ENCODE results near the gene MAP1B.
"Not testable (repeated sequence)": the region's sequence is repeated elsewhere in the genome, so short reads cannot be mapped to it uniquely, and the experiment has no call there.

MAP1B gene

DNA sequence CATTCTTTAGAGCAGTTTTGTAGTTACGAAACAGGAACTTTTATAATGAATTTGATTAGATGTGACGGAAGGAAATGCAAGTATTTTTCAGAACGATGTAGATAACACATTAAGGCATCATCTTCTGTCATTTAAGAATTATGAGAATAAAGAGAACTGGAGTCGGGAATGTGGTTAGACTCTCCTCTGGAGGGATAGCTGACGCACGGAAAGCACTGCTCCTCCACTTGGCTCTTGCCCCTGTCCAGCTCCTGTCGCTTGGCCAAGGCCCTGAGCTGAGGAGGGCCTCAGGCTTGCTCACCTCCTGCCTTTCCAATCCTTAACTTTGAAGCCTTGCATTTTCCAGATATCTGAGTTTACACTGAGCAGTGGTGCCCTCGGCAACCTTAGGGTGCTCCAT is 60.5 kb downstream of the MAP1B start:
- Histone ChIP-seq H3K27ac (ENCODE audit: insufficient read depth in 1 of 2, low read depth in 1 of 2, low read length in 2 of 2, poor library complexity in 1 of 2, severe bottlenecking in 2 of 2) (no peak overlapping the region), H3K36me3 (ENCODE audit: control insufficient read depth in 4 of 4, insufficient read depth in 4 of 4, low read length in 3 of 4) (no peaks in the 10 kb centered on the region), H3K4me1 (ENCODE audit: control extremely low read depth in 1 of 4, control insufficient read depth in 4 of 4, insufficient read depth in 4 of 4, low read length in 3 of 4) (peaks cover 0 to 2% (median 0%) of the 10 kb centered on the region in 4 experiments), H3K27me3 (replicated peaks in 2 of 5; ENCODE audit: control insufficient read depth in 4 of 5, insufficient read depth in 5 of 5, low read length in 4 of 5) (peaks cover 17 to 50% (median 23%) of the 10 kb centered on the region in 5 experiments), H3K4me3 (ENCODE audit: control insufficient read depth in 1 of 7, extremely low read depth in 1 of 7, insufficient read depth in 4 of 7, low read depth in 2 of 7, low read length in 6 of 7) (no peak overlapping the region), H3K9me3 (ENCODE audit: control extremely low read depth in 1 of 5, control insufficient read depth in 4 of 5, insufficient read depth in 2 of 5, low read depth in 1 of 5, low read length in 4 of 5) (no peaks in the 10 kb centered on the region)
- DNase-seq: no peak
- ChIA-PET POLR2A (no interaction called here), CTCF (no interaction called here)
- 91% methylated on average over 5 of the region's 8 CpGs for WGBS (ENCODE audit: insufficient coverage)

DNA sequence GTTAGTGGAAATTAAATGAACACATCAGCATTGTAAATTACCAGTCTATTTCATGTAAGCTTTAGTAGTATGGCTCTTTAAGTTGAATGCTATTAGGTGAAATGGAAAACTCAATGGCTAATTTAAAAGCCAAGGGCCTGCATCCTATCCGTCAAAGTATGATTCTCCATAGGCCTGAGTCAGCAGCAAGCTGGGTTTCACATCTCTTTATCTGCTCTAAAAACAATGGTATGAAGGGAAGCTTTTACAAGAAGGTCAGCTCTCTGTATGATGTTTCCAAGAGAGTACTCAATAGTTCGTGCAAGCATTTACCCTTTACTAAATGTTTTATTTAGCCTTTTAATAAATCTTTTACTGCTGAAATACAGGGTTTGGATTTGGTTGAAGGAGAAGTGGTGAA is 62.8 kb downstream of the MAP1B start:
- ChIA-PET POLR2A (no interaction called here), CTCF (interaction anchor here (1.0 to 1.5 kb wide), 2 partner anchors 9 to 31 kb away, joined by 3 to 5 read pairs; no protein-coding TSS in a partner anchor)
- no CpG with 5 or more reads among the region's 2 CpGs for WGBS (ENCODE audit: insufficient coverage)
- peaks cover 17 to 57% (median 22%) of the 10 kb centered on the region in 5 experiments for H3K27me3 ChIP-seq (replicated peaks in 2 of 5; ENCODE audit: control insufficient read depth in 4 of 5, insufficient read depth in 5 of 5, low read length in 4 of 5)
- H3K4me3 ChIP-seq (ENCODE audit: control insufficient read depth in 1 of 7, extremely low read depth in 1 of 7, insufficient read depth in 4 of 7, low read depth in 2 of 7, low read length in 6 of 7): no peak overlapping the region
- no peaks in the 10 kb centered on the region for H3K9me3 ChIP-seq (ENCODE audit: control extremely low read depth in 1 of 5, control insufficient read depth in 4 of 5, insufficient read depth in 2 of 5, low read depth in 1 of 5, low read length in 4 of 5)
- no peak overlapping the region for H3K27ac ChIP-seq (ENCODE audit: insufficient read depth in 1 of 2, low read depth in 1 of 2, low read length in 2 of 2, poor library complexity in 1 of 2, severe bottlenecking in 2 of 2)
- H3K4me1 ChIP-seq (ENCODE audit: control extremely low read depth in 1 of 4, control insufficient read depth in 4 of 4, insufficient read depth in 4 of 4, low read length in 3 of 4): peaks cover 0 to 2% (median 0%) of the 10 kb centered on the region in 4 experiments
- no peaks in the 10 kb centered on the region for H3K36me3 ChIP-seq (ENCODE audit: control insufficient read depth in 4 of 4, insufficient read depth in 4 of 4, low read length in 3 of 4)
- DNase-seq: no peak

DNA sequence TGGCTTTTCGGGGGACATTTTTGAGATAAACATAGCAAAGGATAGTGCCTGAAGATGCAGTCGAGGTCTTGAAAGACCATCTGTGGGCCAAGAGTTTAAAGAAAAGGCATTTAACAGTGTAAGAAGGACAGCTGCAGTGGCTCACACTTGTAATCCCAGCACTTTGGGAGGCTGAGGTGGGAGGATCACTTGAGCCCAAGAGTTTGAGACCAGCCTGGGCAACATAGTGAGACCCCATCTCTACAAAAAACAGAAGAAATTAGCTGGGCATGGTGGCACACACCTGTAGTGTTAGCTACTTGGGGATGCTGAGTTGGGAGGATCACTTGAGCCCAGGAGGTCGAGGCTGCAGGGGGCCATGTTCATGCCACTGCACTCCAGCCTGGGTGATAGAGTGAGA is 63.9 kb downstream of the MAP1B start:
- POLR2A ChIA-PET; H3K4me3 ChIP-seq (ENCODE audit: control insufficient read depth in 1 of 7, extremely low read depth in 1 of 7, insufficient read depth in 4 of 7, low read depth in 2 of 7, low read length in 6 of 7); H3K9me3 ChIP-seq (ENCODE audit: control extremely low read depth in 1 of 5, control insufficient read depth in 4 of 5, insufficient read depth in 2 of 5, low read depth in 1 of 5, low read length in 4 of 5); DNase-seq; H3K27ac ChIP-seq (ENCODE audit: insufficient read depth in 1 of 2, low read depth in 1 of 2, low read length in 2 of 2, poor library complexity in 1 of 2, severe bottlenecking in 2 of 2); H3K4me1 ChIP-seq (ENCODE audit: control extremely low read depth in 1 of 4, control insufficient read depth in 4 of 4, insufficient read depth in 4 of 4, low read length in 3 of 4); H3K36me3 ChIP-seq (ENCODE audit: control insufficient read depth in 4 of 4, insufficient read depth in 4 of 4, low read length in 3 of 4): not testable (repeated sequence)
- CTCF ChIA-PET: interaction anchor here (1.5 kb wide), 1 partner anchor 10 kb away, joined by 5 read pairs; no protein-coding TSS in a partner anchor
- H3K27me3 ChIP-seq (replicated peaks in 2 of 5; ENCODE audit: control insufficient read depth in 4 of 5, insufficient read depth in 5 of 5, low read length in 4 of 5): peaks cover 9 to 59% (median 22%) of the 10 kb centered on the region in 5 experiments
- WGBS (ENCODE audit: insufficient coverage): 100% methylated on average over 3 of the region's 3 CpGs

DNA sequence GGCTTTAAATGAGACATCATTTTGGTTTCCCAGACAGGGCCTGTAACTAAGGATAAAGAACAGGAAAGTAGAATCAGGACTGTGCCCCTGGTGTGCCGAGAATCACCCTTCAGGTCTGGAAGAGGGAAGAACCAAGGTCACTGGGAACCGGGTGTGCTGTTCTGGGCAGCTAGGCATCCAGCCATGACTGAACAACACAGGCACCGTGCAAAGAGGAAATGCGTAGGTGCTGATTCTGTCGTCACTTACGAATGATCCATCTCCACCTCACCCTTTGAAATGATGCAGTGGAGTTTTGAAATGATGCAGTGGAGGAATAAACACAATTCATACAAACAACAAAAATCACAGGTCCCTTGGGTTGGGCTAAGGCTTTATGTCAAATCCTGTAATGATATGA is 64.4 kb downstream of the MAP1B start:
- peaks cover 0 to 2% (median 0%) of the 10 kb centered on the region in 4 experiments for H3K4me1 ChIP-seq (ENCODE audit: control extremely low read depth in 1 of 4, control insufficient read depth in 4 of 4, insufficient read depth in 4 of 4, low read length in 3 of 4)

DNA sequence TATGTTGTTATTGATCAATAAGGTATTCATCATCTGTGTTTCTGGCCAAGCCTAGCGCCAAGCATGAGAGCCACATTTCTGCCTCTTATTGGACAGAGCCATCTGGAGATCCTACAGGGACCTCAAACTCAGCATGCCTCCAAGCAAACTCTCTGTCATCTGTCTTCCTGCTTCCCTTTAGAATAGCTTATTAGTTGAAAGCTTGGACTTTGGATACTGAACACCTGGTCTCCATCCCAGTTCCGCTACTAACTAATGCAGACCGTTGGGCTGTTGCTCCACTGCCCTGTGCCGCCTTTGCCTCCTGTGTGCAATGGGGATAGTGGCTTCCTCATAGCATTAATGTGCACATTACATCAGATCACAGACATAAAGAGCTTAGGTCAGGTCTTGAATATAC is 65.5 kb downstream of the MAP1B start:
- no peaks in the 10 kb centered on the region for H3K9me3 ChIP-seq (ENCODE audit: control extremely low read depth in 1 of 5, control insufficient read depth in 4 of 5, insufficient read depth in 2 of 5, low read depth in 1 of 5, low read length in 4 of 5)
- no peak overlapping the region for H3K27ac ChIP-seq (ENCODE audit: insufficient read depth in 1 of 2, low read depth in 1 of 2, low read length in 2 of 2, poor library complexity in 1 of 2, severe bottlenecking in 2 of 2)
- H3K27me3 ChIP-seq (replicated peaks in 2 of 5; ENCODE audit: control insufficient read depth in 4 of 5, insufficient read depth in 5 of 5, low read length in 4 of 5): peaks cover 6 to 62% (median 16%) of the 10 kb centered on the region in 5 experiments
- no peak overlapping the region for H3K4me3 ChIP-seq (ENCODE audit: control insufficient read depth in 1 of 7, extremely low read depth in 1 of 7, insufficient read depth in 4 of 7, low read depth in 2 of 7, low read length in 6 of 7)
- no peaks in the 10 kb centered on the region for H3K4me1 ChIP-seq (ENCODE audit: control extremely low read depth in 1 of 4, control insufficient read depth in 4 of 4, insufficient read depth in 4 of 4, low read length in 3 of 4)
- POLR2A ChIA-PET: no interaction called here
- CTCF ChIA-PET: no interaction called here
- no peak for DNase-seq
- H3K36me3 ChIP-seq (ENCODE audit: control insufficient read depth in 4 of 4, insufficient read depth in 4 of 4, low read length in 3 of 4): no peaks in the 10 kb centered on the region
- 97% methylated on average over 3 of the region's 4 CpGs for WGBS (ENCODE audit: insufficient coverage)

More for the DNA sequence above, 64.4 kb downstream of the MAP1B start:
- Histone ChIP-seq H3K36me3 (ENCODE audit: control insufficient read depth in 4 of 4, insufficient read depth in 4 of 4, low read length in 3 of 4) (no peaks in the 10 kb centered on the region), H3K27ac (ENCODE audit: insufficient read depth in 1 of 2, low read depth in 1 of 2, low read length in 2 of 2, poor library complexity in 1 of 2, severe bottlenecking in 2 of 2) (no peak overlapping the region), H3K27me3 (replicated peaks in 2 of 5; ENCODE audit: control insufficient read depth in 4 of 5, insufficient read depth in 5 of 5, low read length in 4 of 5) (peaks cover 6 to 62% (median 22%) of the 10 kb centered on the region in 5 experiments), H3K4me3 (ENCODE audit: control insufficient read depth in 1 of 7, extremely low read depth in 1 of 7, insufficient read depth in 4 of 7, low read depth in 2 of 7, low read length in 6 of 7) (no peak overlapping the region), H3K9me3 (ENCODE audit: control extremely low read depth in 1 of 5, control insufficient read depth in 4 of 5, insufficient read depth in 2 of 5, low read depth in 1 of 5, low read length in 4 of 5) (no peaks in the 10 kb centered on the region)
- CTCF ChIA-PET: interaction anchor here (1.5 kb wide), 1 partner anchor 11 kb away, joined by 5 read pairs; no protein-coding TSS in a partner anchor
- POLR2A ChIA-PET: no interaction called here
- 100% methylated on average over 1 of the region's 6 CpGs for WGBS (ENCODE audit: insufficient coverage)
- DNase-seq: no peak

DNA sequence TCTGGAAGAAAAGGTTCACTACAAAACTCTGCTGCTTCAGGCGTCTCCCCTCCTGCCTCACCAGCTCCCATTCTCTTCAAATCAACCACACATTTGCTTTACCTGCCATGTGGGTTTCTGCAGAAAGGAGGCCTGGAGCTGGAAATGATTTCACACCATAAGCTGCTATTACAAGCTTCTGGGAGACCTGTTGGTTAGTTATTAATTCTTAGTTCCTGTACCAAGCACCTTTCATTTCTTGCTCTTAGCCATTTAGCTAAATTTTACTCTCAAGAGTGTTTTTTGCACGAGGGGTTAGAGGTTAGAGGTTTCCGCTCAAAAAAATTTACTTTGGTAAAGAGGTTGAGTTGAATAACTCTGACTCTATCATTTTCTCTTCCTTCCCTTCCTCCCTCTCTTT is 70.3 kb downstream of the MAP1B start:
- Histone ChIP-seq H3K27me3 (replicated peaks in 2 of 5; ENCODE audit: control insufficient read depth in 4 of 5, insufficient read depth in 5 of 5, low read length in 4 of 5) (peaks cover 0 to 54% (median 13%) of the 10 kb centered on the region in 5 experiments), H3K27ac (ENCODE audit: insufficient read depth in 1 of 2, low read depth in 1 of 2, low read length in 2 of 2, poor library complexity in 1 of 2, severe bottlenecking in 2 of 2) (no peak overlapping the region), H3K36me3 (ENCODE audit: control insufficient read depth in 4 of 4, insufficient read depth in 4 of 4, low read length in 3 of 4) (no peaks in the 10 kb centered on the region), H3K9me3 (ENCODE audit: control extremely low read depth in 1 of 5, control insufficient read depth in 4 of 5, insufficient read depth in 2 of 5, low read depth in 1 of 5, low read length in 4 of 5) (no peaks in the 10 kb centered on the region), H3K4me1 (ENCODE audit: control extremely low read depth in 1 of 4, control insufficient read depth in 4 of 4, insufficient read depth in 4 of 4, low read length in 3 of 4) (no peaks in the 10 kb centered on the region), H3K4me3 (ENCODE audit: control insufficient read depth in 1 of 7, extremely low read depth in 1 of 7, insufficient read depth in 4 of 7, low read depth in 2 of 7, low read length in 6 of 7) (no peak overlapping the region)
- no peak for DNase-seq
- ChIA-PET CTCF (no interaction called here), POLR2A (no interaction called here)
- no CpG with 5 or more reads among the region's 3 CpGs for WGBS (ENCODE audit: insufficient coverage)

DNA sequence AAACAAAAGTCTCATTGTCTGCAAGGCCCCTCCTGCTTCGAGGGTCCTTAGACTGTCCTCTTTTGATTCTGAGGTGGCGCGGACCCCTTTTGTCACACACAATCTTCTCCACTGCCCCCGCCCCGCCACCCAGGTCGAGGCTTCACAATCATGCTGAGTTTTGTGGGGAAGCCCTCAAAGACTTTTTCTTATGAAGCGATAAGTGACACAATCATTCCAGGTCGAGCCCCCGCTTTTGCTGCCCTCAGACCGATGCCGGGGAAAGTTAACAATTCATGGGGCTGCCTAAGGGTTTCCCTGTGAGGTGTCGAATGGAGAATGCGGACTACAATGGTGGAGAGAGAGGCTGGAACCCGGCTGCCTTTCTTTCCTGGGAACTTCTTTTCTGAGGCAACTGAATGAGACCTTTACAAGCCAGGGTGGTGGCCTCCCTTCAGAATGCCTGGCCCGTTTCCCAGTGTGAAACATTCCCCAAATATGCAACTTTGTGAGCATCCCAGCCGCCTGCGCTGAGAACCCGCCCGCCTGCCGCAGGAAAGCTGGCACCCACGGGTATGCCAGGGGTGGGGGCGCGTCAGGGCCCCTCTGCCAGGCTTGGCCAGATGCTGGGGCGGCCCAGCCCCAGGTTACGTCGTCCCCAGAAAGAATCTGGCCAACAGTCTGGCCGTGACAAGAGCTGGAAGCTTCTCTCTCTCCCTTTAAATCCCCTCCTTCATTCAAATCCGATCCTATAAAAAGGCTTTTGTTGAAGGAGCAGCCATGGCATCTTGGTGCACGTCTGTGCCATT is 71.9 kb downstream of the MAP1B start:
- CTCF ChIA-PET: no interaction called here
- Histone ChIP-seq H3K4me1 (ENCODE audit: control extremely low read depth in 1 of 4, control insufficient read depth in 4 of 4, insufficient read depth in 4 of 4, low read length in 3 of 4) (no peaks in the 10 kb centered on the region), H3K27me3 (replicated peaks in 2 of 5; ENCODE audit: control insufficient read depth in 4 of 5, insufficient read depth in 5 of 5, low read length in 4 of 5) (peaks cover 0 to 53% (median 15%) of the 10 kb centered on the region in 5 experiments), H3K9me3 (ENCODE audit: control extremely low read depth in 1 of 5, control insufficient read depth in 4 of 5, insufficient read depth in 2 of 5, low read depth in 1 of 5, low read length in 4 of 5) (peaks cover 0 to 2% (median 0%) of the 10 kb centered on the region in 5 experiments), H3K4me3 (ENCODE audit: control insufficient read depth in 1 of 7, extremely low read depth in 1 of 7, insufficient read depth in 4 of 7, low read depth in 2 of 7, low read length in 6 of 7) (no peak overlapping the region), H3K36me3 (ENCODE audit: control insufficient read depth in 4 of 4, insufficient read depth in 4 of 4, low read length in 3 of 4) (no peaks in the 10 kb centered on the region), H3K27ac (ENCODE audit: insufficient read depth in 1 of 2, low read depth in 1 of 2, low read length in 2 of 2, poor library complexity in 1 of 2, severe bottlenecking in 2 of 2) (no peak overlapping the region)
- WGBS (ENCODE audit: insufficient coverage): 88% methylated on average over 28 of the region's 29 CpGs
- POLR2A ChIA-PET: interaction anchor here (0.7 kb wide), 1 partner anchor 13 kb away, joined by 5 read pairs; no protein-coding TSS in a partner anchor
- DNase-seq: no peak
